ELR (cell line): ENCODE results near the gene RASL11B.

Experiments
- DNase-seq: peaks from one replicate; pipeline ENCODE4 v3.0.0-alpha.2; 2015; ENCODE audit warnings: low read depth

Gene RASL11B

GRCh38 chr4:52843351-52843750, 18.8 kb upstream of the RASL11B start:
- DNase-seq, result no peak

- DNase-seq, result no peak
Observed at GRCh38 chr4:52843958-52844357, 18.2 kb upstream of the RASL11B start.

- DNase-seq, result no peak
Observed at GRCh38 chr4:52844596-52844995, 17.5 kb upstream of the RASL11B start.

GRCh38 chr4:52846502-52846901, 15.6 kb upstream of the RASL11B start:
- no peak for DNase-seq

- DNase-seq, result no peak
Observed at GRCh38 chr4:52848254-52848653, 13.9 kb upstream of the RASL11B start.

- no peak for DNase-seq
Observed at GRCh38 chr4:52850406-52851124, 11.6 kb upstream of the RASL11B start.

- DNase-seq, result no peak
Observed at GRCh38 chr4:52852041-52852440, 10.1 kb upstream of the RASL11B start.

- no peak for DNase-seq
Observed at GRCh38 chr4:52852711-52853110, 9.4 kb upstream of the RASL11B start.

GRCh38 chr4:52853351-52853750, 8.8 kb upstream of the RASL11B start:
- no peak for DNase-seq

- no peak for DNase-seq
Observed at GRCh38 chr4:52856801-52857200, 5.3 kb upstream of the RASL11B start.

GRCh38 chr4:52860361-52860760, 1.8 kb upstream of the RASL11B start:
- no peak for DNase-seq

- no peak for DNase-seq
Observed at GRCh38 chr4:52861171-52861823, 820 bp upstream of the RASL11B start.

GRCh38 chr4:52862639-52863161, 583 bp downstream of the RASL11B start:
- no peak for DNase-seq

GRCh38 chr4:52863324-52863723, 1.2 kb downstream of the RASL11B start:
- DNase-seq, result no peak

- no peak for DNase-seq
Observed at GRCh38 chr4:52864793-52865192, 2.7 kb downstream of the RASL11B start.

GRCh38 chr4:52865300-52865699, 3.2 kb downstream of the RASL11B start:
- no peak for DNase-seq

GRCh38 chr4:52866734-52867133, 4.6 kb downstream of the RASL11B start:
- no peak for DNase-seq

GRCh38 chr4:52867163-52867562, 5.0 kb downstream of the RASL11B start:
- no peak for DNase-seq

GRCh38 chr4:52868133-52868532, 6.0 kb downstream of the RASL11B start:
- no peak for DNase-seq

GRCh38 chr4:52869196-52869595, 7.1 kb downstream of the RASL11B start:
- no peak for DNase-seq

- no peak for DNase-seq
Observed at GRCh38 chr4:52869656-52870055, 7.5 kb downstream of the RASL11B start.

- DNase-seq, result no peak
Observed at GRCh38 chr4:52870225-52870624, 8.1 kb downstream of the RASL11B start.

- no peak for DNase-seq
Observed at GRCh38 chr4:52873191-52873590, 11.1 kb downstream of the RASL11B start.
